Stimulated activated CD4-positive, alpha-beta T cell treated with anti-CD3 and anti-CD28 coated beads, Interleukin-1b, Interleukin-23, amount 100 ng/mL, for 48 hours (primary cell): ENCODE results near the gene VPS13C.

Experiments
- DNase-seq: peaks from one replicate; pipeline ENCODE4 v3.0.0-alpha.2; 2020

The VPS13C gene

DNA sequence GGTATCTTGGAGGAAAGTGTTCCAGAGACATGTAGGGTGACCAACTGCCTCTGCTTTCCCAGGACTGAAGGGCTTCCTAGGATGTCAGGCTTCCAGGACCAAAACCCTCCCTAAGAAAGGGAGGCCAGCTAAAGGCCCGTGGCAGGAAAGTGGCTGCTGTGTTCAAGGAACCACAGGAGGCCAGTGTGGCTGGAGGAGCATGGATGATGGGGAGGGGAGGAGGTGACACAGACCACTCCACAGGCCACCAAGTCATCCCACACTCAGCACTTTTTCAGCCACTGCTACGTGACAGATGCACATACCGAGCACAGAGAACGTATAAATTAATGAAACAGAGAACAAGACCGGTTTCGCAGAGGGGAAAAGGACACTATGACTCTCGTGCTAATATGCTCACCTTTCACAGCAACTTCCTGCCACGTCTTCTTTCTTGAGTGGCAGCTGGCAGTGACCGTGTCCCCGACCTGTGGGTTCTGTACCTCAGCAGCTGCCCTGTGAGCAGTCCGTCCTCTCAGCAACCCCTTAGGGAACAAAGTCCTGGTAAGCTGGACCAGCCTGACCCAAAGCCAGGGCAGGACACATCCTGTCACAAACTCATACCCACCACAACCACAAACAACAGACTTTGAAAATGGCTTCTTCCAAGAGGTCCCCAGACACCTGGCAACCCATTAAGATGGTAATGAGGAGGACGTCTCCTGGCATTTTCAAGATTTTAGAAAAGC, 244.7 kb downstream of the VPS13C start:
- no peak for DNase-seq

DNA sequence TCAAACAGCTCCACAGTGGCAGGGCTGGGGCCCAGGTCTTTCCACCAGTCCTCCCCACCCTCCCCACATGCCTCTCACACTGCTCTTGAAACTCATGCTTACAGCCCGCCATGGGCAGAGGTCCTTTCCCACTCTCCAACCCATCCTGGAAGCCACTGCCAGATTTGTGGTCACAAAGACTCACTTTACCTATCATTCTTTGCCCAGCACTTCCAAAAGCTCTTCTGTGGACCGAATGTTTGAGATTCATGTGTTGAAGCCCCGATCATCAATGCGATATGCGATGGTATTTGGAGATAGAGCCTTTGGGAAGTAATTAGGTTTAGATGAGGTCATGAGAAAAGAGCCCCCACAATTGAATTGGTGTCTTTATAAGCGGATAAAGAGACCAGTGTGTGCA, 247.8 kb downstream of the VPS13C start:
- no peak for DNase-seq

- DNase-seq = no peak
These were observed 248.3 kb downstream of the VPS13C start for GRCh38 chr15:61811952-61812351.

GRCh38 chr15:61809216-61809615, 251.0 kb downstream of the VPS13C start:
- DNase-seq = no peak

DNA sequence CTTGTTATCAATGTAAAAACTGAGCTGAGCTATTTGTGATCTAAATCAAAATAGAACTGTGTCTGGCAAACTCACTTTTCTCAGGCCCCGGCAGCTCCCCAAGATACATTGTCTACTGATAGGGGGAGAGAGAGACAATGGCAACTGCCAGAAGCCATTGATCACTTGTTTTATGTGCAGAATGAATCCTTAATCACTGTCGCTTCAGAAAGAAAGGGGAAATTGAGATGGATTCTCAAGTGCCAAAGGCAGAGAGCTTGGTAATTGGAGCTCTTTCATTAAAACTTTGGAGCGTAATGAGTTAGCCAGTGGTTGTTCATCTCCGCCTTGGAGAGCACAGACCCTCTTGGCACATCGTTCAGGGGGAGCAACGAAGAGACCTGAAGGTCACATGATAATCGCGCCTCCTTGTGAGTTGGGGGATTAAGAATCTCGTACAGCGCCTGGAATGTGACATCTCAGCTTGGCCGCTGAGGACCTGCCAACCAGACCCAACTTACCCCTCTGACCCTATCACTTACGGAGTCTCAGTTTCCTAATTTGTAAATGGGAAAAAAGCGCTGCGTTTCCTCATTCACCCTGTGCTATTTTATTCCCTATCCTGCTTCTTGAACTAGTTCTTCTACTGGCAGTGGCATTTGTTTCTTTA, 252.8 kb downstream of the VPS13C start:
- no peak for DNase-seq
